DND-41 (cell line): ENCODE data around the gene LBHD2.

Experiments
- EZH2 ChIP-seq: IDR thresholded peaks from 3 replicates; pipeline ENCODE4 v1.6.1; 2012; ENCODE audit warnings: borderline replicate concordance, low read depth, mild to moderate bottlenecking, moderate library complexity, low read length, inconsistent platforms; ENCODE audit not compliant: severe bottlenecking
- TF ChIP-seq, protein P1 (sequence below): IDR thresholded peaks from 2 replicates; pipeline ENCODE4 v1.5.1; 2012; ENCODE audit warnings: borderline replicate concordance, low read length, moderate library complexity, mild to moderate bottlenecking; ENCODE audit not compliant: poor library complexity, severe bottlenecking; ENCODE audit errors: extremely low read depth

DNA sequence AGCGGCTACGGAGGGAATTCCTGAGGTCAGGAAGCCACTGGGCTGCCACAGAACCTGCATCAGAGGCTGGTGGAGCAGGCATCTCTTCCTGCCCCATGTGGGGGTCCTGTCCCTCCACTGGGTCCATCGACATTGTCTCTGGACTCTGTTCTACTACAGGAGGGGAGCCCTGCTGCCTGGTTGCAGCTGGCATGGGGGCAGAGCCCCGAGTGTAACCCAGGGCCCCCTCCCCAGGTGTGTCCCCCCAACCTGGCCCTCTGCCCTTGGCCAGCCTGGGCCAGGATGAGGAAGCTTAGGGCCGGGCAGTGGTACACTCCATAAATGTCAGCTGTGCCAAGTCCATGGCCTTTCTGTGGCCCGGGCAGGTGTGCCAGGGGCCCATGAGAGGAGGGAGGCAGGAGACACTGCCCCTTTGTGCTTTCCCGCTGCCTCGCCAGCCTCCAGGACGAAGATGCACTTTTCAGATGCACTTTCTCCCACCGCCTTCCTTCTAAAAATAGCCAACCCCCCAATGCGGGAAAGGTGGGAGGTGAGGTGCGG, 6.5 kb downstream of the LBHD2 start:
- TF ChIP-seq, protein P1, sequence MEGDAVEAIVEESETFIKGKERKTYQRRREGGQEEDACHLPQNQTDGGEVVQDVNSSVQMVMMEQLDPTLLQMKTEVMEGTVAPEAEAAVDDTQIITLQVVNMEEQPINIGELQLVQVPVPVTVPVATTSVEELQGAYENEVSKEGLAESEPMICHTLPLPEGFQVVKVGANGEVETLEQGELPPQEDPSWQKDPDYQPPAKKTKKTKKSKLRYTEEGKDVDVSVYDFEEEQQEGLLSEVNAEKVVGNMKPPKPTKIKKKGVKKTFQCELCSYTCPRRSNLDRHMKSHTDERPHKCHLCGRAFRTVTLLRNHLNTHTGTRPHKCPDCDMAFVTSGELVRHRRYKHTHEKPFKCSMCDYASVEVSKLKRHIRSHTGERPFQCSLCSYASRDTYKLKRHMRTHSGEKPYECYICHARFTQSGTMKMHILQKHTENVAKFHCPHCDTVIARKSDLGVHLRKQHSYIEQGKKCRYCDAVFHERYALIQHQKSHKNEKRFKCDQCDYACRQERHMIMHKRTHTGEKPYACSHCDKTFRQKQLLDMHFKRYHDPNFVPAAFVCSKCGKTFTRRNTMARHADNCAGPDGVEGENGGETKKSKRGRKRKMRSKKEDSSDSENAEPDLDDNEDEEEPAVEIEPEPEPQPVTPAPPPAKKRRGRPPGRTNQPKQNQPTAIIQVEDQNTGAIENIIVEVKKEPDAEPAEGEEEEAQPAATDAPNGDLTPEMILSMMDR: no peak
- TF ChIP-seq EZH2: no peak
